ENCODE results near the gene MPIG6B. TPM values are rescaled to one million over a fixed set of nuclear protein-coding genes. Genes with fewer than 3 reads are reported as not detected.

Gene MPIG6B
- total RNA-seq, 1 experiment from 2014 or later = not detected

DNA sequence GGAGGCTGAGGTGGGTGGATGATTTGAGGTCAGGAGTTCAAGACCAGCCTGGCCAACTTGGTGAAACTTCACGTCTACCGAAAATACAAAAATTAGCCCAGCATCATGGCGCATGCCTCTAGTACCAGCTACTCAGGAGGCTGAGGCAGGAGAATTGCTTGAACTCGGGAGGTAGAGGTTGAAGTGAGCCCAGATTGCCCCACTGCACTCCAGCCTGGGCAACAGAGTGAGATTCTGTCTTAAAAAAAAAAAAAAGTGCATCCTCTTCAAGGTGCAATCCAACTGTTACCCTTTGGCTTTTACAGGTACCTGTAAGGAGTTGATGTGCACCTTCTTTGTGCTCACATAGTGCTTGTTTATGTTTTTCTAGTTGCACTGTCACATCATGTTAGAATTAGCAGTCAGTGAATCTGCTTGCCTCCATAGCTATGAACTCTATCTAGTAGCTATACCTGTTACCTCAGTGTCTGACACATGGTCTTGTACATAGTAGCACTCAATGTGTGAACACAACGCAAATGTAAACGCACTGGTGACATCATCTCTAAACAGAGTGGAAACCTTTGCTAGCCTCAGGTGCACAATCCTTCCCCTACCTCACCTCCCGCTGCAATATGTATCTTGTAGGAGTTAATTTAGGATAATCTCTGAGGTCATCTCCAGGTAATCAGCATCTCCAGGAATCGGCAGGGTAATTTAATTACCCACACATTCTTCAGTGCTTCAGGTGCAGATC lies 26.3 kb downstream of the MPIG6B start:
- Mint-ChIP-seq H3K4me1 (ENCODE audit: insufficient read depth, unreplicated experiment) (peaks cover 10% of the 10 kb centered on the region), H3K9me3 (ENCODE audit: unreplicated experiment) (no peaks in the 10 kb centered on the region), H3K4me3 (ENCODE audit: unreplicated experiment) (no peak overlapping the region), H3K27ac (ENCODE audit: low read depth, unreplicated experiment) (peak overlapping the region; percentile 82), H3K27me3 (ENCODE audit: insufficient read depth, unreplicated experiment) (no peaks in the 10 kb centered on the region), H3K36me3 (ENCODE audit: insufficient read depth, unreplicated experiment) (peaks cover 10% of the 10 kb centered on the region)
- intact Hi-C loops (cut with micrococcal nuclease) = no loop called here
- TF ChIP-seq, protein P1, sequence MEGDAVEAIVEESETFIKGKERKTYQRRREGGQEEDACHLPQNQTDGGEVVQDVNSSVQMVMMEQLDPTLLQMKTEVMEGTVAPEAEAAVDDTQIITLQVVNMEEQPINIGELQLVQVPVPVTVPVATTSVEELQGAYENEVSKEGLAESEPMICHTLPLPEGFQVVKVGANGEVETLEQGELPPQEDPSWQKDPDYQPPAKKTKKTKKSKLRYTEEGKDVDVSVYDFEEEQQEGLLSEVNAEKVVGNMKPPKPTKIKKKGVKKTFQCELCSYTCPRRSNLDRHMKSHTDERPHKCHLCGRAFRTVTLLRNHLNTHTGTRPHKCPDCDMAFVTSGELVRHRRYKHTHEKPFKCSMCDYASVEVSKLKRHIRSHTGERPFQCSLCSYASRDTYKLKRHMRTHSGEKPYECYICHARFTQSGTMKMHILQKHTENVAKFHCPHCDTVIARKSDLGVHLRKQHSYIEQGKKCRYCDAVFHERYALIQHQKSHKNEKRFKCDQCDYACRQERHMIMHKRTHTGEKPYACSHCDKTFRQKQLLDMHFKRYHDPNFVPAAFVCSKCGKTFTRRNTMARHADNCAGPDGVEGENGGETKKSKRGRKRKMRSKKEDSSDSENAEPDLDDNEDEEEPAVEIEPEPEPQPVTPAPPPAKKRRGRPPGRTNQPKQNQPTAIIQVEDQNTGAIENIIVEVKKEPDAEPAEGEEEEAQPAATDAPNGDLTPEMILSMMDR (IDR thresholded peaks at IDR 0.05; ENCODE audit: unreplicated experiment) = no peak
- POLR2A ChIA-PET = interaction anchor here (0.6 to 1.6 kb wide), 6 partner anchors 8 to 439 kb away, joined by 3 to 8 read pairs (median 3); partner anchors contain the start of gene MSH5
- CTCF ChIA-PET = interaction anchor here (1.0 kb wide), 1 partner anchor 42 kb away, joined by 4 read pairs; no protein-coding TSS in a partner anchor
- BruUV-seq (replicated peaks) = no TSS peak
- no peak for DNase-seq (ENCODE audit: unreplicated experiment)

DNA sequence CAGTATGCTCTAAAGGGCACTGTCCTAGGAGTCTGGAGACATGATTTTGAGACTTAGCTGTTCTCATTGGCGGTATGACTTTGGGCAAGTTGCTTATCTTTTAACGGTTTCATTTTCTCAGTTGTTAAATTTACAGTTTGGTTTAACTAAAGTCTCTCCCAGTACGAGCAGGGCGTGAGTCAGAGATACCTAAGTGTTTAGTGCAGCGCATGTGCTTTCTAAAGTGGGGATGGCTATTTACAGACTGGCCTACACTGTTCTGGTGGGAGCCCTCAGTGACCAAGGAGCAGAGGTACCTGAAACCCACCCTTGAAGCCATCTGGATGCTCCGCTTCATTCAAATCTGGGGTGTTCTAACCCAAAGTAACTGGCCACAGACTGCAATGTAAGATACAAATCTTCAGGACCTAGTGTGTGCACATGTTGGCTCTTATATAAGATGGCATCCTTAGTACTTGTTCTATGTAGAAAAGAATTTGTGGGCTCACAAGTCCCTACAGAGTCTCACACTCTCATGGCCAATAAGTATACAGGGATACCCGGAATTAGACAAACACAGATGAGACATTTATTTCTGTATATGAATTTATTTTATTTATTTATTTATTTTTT lies 27.3 kb downstream of the MPIG6B start:
- Mint-ChIP-seq H3K36me3 (ENCODE audit: insufficient read depth, unreplicated experiment) (peaks cover 7% of the 10 kb centered on the region), H3K9me3 (ENCODE audit: unreplicated experiment) (no peaks in the 10 kb centered on the region), H3K4me3 (ENCODE audit: unreplicated experiment) (no peak overlapping the region), H3K27ac (ENCODE audit: low read depth, unreplicated experiment) (no peak overlapping the region), H3K4me1 (ENCODE audit: insufficient read depth, unreplicated experiment) (peaks cover 10% of the 10 kb centered on the region), H3K27me3 (ENCODE audit: insufficient read depth, unreplicated experiment) (no peaks in the 10 kb centered on the region)
- ChIA-PET CTCF (interaction anchor here (0.6 to 2.6 kb wide), 3 partner anchors 19 to 98 kb away, joined by 4 to 8 read pairs (median 4); partner anchors contain the start of gene BAG6), POLR2A (interaction anchor here (0.6 to 1.5 kb wide), 2 partner anchors 11 to 438 kb away, joined by 3 to 8 read pairs; partner anchors contain the start of gene MSH5)
- DNase-seq (ENCODE audit: unreplicated experiment) = no peak
- BruUV-seq (replicated peaks) = no TSS peak
- TF ChIP-seq, protein P1 (IDR thresholded peaks at IDR 0.05; ENCODE audit: unreplicated experiment) = no peak
- intact Hi-C loops (cut with micrococcal nuclease) = no loop called here

GRCh38 chr6:31752739-31753319 lies 29.7 kb downstream of the MPIG6B start:
- CTCF ChIA-PET = interaction anchor here (0.6 to 2.6 kb wide), 2 partner anchors 17 to 58 kb away, joined by 3 to 8 read pairs; no protein-coding TSS in a partner anchor
- peaks cover 10% of the 10 kb centered on the region for H3K4me1 Mint-ChIP-seq (ENCODE audit: insufficient read depth, unreplicated experiment)
- no peaks in the 10 kb centered on the region for H3K27me3 Mint-ChIP-seq (ENCODE audit: insufficient read depth, unreplicated experiment)
- TF ChIP-seq, protein P1 (IDR thresholded peaks at IDR 0.05; ENCODE audit: unreplicated experiment) = no peak
- H3K9me3 Mint-ChIP-seq (ENCODE audit: unreplicated experiment) = no peaks in the 10 kb centered on the region
- H3K36me3 Mint-ChIP-seq (ENCODE audit: insufficient read depth, unreplicated experiment) = peaks cover 8% of the 10 kb centered on the region
- intact Hi-C loops (cut with micrococcal nuclease) = no loop called here
- DNase-seq (ENCODE audit: unreplicated experiment) = peak; percentile 60
- BruUV-seq (replicated peaks) = no TSS peak
- POLR2A ChIA-PET = interaction anchor here (0.5 to 2.5 kb wide), 15 partner anchors 11 to 1372 kb away, joined by 3 to 13 read pairs (median 3); partner anchors contain the start of genes CLIC1, GPANK1, HSPA1B and LSM2
- no peak overlapping the region for H3K4me3 Mint-ChIP-seq (ENCODE audit: unreplicated experiment)
- H3K27ac Mint-ChIP-seq (ENCODE audit: low read depth, unreplicated experiment) = no peak overlapping the region

DNA sequence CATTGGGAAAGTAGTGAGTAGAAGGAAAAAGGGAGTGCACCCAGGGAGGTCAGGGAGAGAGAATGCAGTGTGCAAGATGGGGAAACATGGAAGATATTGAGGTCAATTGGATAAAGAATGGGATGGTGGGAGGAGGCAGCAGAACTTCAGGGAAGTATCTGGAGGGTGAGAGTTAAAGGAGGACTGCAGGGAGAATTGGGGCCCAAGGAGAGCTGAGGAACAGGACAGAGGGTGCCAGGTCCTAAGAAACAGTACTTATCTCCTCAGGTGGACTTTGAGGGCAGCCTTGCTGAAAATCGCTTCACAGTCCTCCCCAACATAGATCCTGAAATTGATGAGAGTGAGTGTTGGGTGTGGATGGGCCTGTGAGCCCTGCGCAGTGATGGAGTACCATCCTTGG lies 35.1 kb downstream of the MPIG6B start:
- Mint-ChIP-seq H3K9me3 (ENCODE audit: unreplicated experiment) (no peaks in the 10 kb centered on the region), H3K27ac (ENCODE audit: low read depth, unreplicated experiment) (no peak overlapping the region), H3K27me3 (ENCODE audit: insufficient read depth, unreplicated experiment) (no peaks in the 10 kb centered on the region), H3K4me3 (ENCODE audit: unreplicated experiment) (no peak overlapping the region), H3K36me3 (ENCODE audit: insufficient read depth, unreplicated experiment) (peaks cover 4% of the 10 kb centered on the region), H3K4me1 (ENCODE audit: insufficient read depth, unreplicated experiment) (no peaks in the 10 kb centered on the region)
- BruUV-seq (replicated peaks) = no TSS peak
- ChIA-PET CTCF (interaction anchor here (3.0 kb wide), 1 partner anchor 11 kb away, joined by 15 read pairs; no protein-coding TSS in a partner anchor), POLR2A (interaction anchor here (0.5 to 1.7 kb wide), 5 partner anchors 15 to 1611 kb away, joined by 3 to 4 read pairs (median 4); no protein-coding TSS in a partner anchor)
- no peak for DNase-seq (ENCODE audit: unreplicated experiment)
- TF ChIP-seq, protein P1 (IDR thresholded peaks at IDR 0.05; ENCODE audit: unreplicated experiment) = no peak
- intact Hi-C loops (cut with micrococcal nuclease) = no loop called here
